ENCODE measurements around the gene TSPAN31. TPM values are rescaled to one million over a fixed set of nuclear protein-coding genes. Genes with fewer than 3 reads are reported as not detected.

Gene TSPAN31
- polyA plus RNA-seq, 1 donor (not counting 4 experiments of a cell fraction or from before 2014, with no cell fraction given): 47.7 TPM

- Histone ChIP-seq H3K4me3 (ENCODE audit: control insufficient read depth in 2 of 3, extremely low read depth in 1 of 3, insufficient read depth in 2 of 3, low read depth in 1 of 3, low read length in 3 of 3) (peak overlapping the region in 2 of 3 experiments; percentile 56 to 69), H3K9ac (ENCODE audit: control insufficient read depth, extremely low read depth, insufficient read depth, low read length) (no peak overlapping the region), H4K20me1 (ENCODE audit: control insufficient read depth, extremely low read depth, insufficient read depth, low read length) (peaks cover 7% of the 10 kb centered on the region), H3K36me3 (ENCODE audit: control insufficient read depth in 2 of 2, extremely low read depth in 1 of 2, insufficient read depth in 2 of 2, low read length in 2 of 2) (peaks cover 10 to 29% of the 10 kb centered on the region in 2 experiments), H3K9me1 (ENCODE audit: control insufficient read depth, extremely low read depth, insufficient read depth, low read length) (no peaks in the 10 kb centered on the region), H3K4me1 (ENCODE audit: control insufficient read depth, extremely low read depth, insufficient read depth, low read length) (peaks cover 39% of the 10 kb centered on the region), H3K27me3 (ENCODE audit: control insufficient read depth, extremely low read depth, insufficient read depth, low read length) (no peaks in the 10 kb centered on the region), H3K9me3 (ENCODE audit: control insufficient read depth, low read depth, low read length) (no peaks in the 10 kb centered on the region), H3K79me2 (ENCODE audit: control insufficient read depth, insufficient read depth, low read length) (peaks cover 18% of the 10 kb centered on the region), H3K4me2 (ENCODE audit: control insufficient read depth, extremely low read depth, insufficient read depth, low read depth, low read length) (no peak overlapping the region), H2AFZ (ENCODE audit: control insufficient read depth, low read length) (no peak overlapping the region), H3K27ac (ENCODE audit: control insufficient read depth, insufficient read depth, low read length) (no peak overlapping the region)
- dilution Hi-C loops (cut with MboI; ENCODE audit: extremely low pct_ligation_motif_present, low sequenced_read_pairs): no loop called here
- FAIRE-seq: no peak
- DNase-seq (ENCODE audit: low read depth, low spot score): no peak
- TF ChIP-seq EZH2 (IDR thresholded peaks at IDR 0.05; ENCODE audit: low read length): no peak
- TF ChIP-seq CTCF (optimal IDR thresholded peaks at IDR 0.05 in 1 of 3, IDR thresholded peaks at IDR 0.05 in 1 of 3, conservative IDR thresholded peaks at IDR 0.05 in 1 of 3; ENCODE audit: extremely low read depth in 1 of 3, insufficient read depth in 2 of 3, low read length in 3 of 3): no peak
Observed at GRCh38 chr12:57755194-57755453, 10.3 kb downstream of the TSPAN31 start.

- peaks cover 13% of the 10 kb centered on the region for H3K79me2 ChIP-seq (ENCODE audit: control insufficient read depth, insufficient read depth, low read length)
- peak overlapping the region; percentile 56 to 73 (median 69) for H3K4me3 ChIP-seq (ENCODE audit: control insufficient read depth in 2 of 3, extremely low read depth in 1 of 3, insufficient read depth in 2 of 3, low read depth in 1 of 3, low read length in 3 of 3)
- H3K4me2 ChIP-seq (ENCODE audit: control insufficient read depth, extremely low read depth, insufficient read depth, low read depth, low read length): peak overlapping the region; percentile 78
- H4K20me1 ChIP-seq (ENCODE audit: control insufficient read depth, extremely low read depth, insufficient read depth, low read length): peaks cover 7% of the 10 kb centered on the region
- no peak for TF ChIP-seq CTCF (optimal IDR thresholded peaks at IDR 0.05 in 1 of 3, IDR thresholded peaks at IDR 0.05 in 1 of 3, conservative IDR thresholded peaks at IDR 0.05 in 1 of 3; ENCODE audit: extremely low read depth in 1 of 3, insufficient read depth in 2 of 3, low read length in 3 of 3)
- no peak for TF ChIP-seq EZH2 (IDR thresholded peaks at IDR 0.05; ENCODE audit: low read length)
- H3K27me3 ChIP-seq (ENCODE audit: control insufficient read depth, extremely low read depth, insufficient read depth, low read length): no peaks in the 10 kb centered on the region
- H3K9me3 ChIP-seq (ENCODE audit: control insufficient read depth, low read depth, low read length): no peaks in the 10 kb centered on the region
- no peak for DNase-seq (ENCODE audit: low read depth, low spot score)
- peaks cover 13 to 29% of the 10 kb centered on the region in 2 experiments for H3K36me3 ChIP-seq (ENCODE audit: control insufficient read depth in 2 of 2, extremely low read depth in 1 of 2, insufficient read depth in 2 of 2, low read length in 2 of 2)
- dilution Hi-C loops (cut with MboI; ENCODE audit: extremely low pct_ligation_motif_present, low sequenced_read_pairs): no loop called here
- H3K9ac ChIP-seq (ENCODE audit: control insufficient read depth, extremely low read depth, insufficient read depth, low read length): peak overlapping the region; percentile 58
- no peak for FAIRE-seq
- H3K9me1 ChIP-seq (ENCODE audit: control insufficient read depth, extremely low read depth, insufficient read depth, low read length): no peaks in the 10 kb centered on the region
- peaks cover 37% of the 10 kb centered on the region for H3K4me1 ChIP-seq (ENCODE audit: control insufficient read depth, extremely low read depth, insufficient read depth, low read length)
- H2AFZ ChIP-seq (ENCODE audit: control insufficient read depth, low read length): no peak overlapping the region
- no peak overlapping the region for H3K27ac ChIP-seq (ENCODE audit: control insufficient read depth, insufficient read depth, low read length)
Observed at GRCh38 chr12:57755454-57756372, 10.9 kb downstream of the TSPAN31 start.

All from keratinocyte (primary cell).